ENCODE results near the gene ITM2B. TPM values are rescaled to one million over a fixed set of nuclear protein-coding genes. Genes with fewer than 3 reads are reported as not detected.
"Not testable (repeated sequence)": the region's sequence is repeated elsewhere in the genome, so short reads cannot be mapped to it uniquely, and the experiment has no call there.

ITM2B gene
- total and polyA plus RNA-seq, 4 donors: 114 to 379 (median 202) TPM

DNA sequence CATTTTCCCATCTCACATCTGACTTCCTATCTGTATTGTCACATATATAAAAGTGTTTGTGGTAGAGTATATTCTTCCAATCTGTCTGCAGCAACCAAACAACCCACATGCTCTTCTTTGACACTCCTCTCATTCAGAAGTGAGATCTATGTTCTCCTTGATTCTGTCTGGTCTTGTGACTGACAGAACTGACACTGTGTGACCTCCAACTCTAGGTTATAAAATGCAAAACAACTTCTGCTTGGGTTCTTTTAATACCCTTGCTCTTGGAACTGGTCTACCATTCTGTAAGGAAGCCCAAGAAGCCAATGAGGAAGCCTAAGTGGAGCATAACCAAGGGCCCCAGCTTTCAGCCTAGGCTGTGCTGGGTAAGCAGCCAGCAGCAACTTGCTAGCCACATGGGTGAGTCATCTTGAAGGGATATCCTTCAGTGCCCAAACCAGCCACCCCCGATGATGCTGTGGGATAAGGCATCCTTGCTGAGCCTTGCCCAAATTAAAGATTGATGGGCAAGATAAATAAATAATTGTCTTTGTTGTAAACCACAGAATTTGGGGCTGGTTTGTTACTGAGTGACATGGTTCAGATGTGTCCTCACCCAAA is 18.4 kb upstream of the ITM2B start:
- Histone ChIP-seq H3K9ac (ENCODE audit: low read depth in 1 of 2, low read length in 2 of 2) (no peak overlapping the region), H3K4me3 (ENCODE audit: low read depth in 1 of 3, low read length in 3 of 3) (no peak overlapping the region), H3K4me1 (ENCODE audit: control insufficient read depth in 4 of 4, insufficient read depth in 4 of 4, low read length in 3 of 4) (no peaks in the 10 kb centered on the region), H3K9me3 (ENCODE audit: control insufficient read depth in 4 of 4, low read length in 3 of 4) (no peaks in the 10 kb centered on the region), H3K27me3 (ENCODE audit: control insufficient read depth in 4 of 4, insufficient read depth in 4 of 4, low read length in 3 of 4) (no peaks in the 10 kb centered on the region), H3K36me3 (ENCODE audit: control insufficient read depth in 4 of 4, insufficient read depth in 3 of 4, low read depth in 1 of 4, low read length in 3 of 4) (no peaks in the 10 kb centered on the region), H3K27ac (ENCODE audit: low read depth in 1 of 2, low read length in 2 of 2) (no peak overlapping the region)
- TF ChIP-seq RXRA (IDR thresholded peaks at IDR 0.05) (no peak), GABPA (IDR thresholded peaks at IDR 0.05 in 1 of 2, conservative IDR thresholded peaks at IDR 0.05 in 1 of 2) (no peak), TAF1 (conservative IDR thresholded peaks at IDR 0.05) (no peak), FOXA1 (IDR thresholded peaks at IDR 0.05) (no peak), HNF4A (conservative IDR thresholded peaks at IDR 0.05) (no peak), RAD21 (IDR thresholded peaks at IDR 0.05) (no peak), FOXA2 (IDR thresholded peaks at IDR 0.05) (no peak), EGR1 (IDR thresholded peaks at IDR 0.05; ENCODE audit: low read depth in 2 of 2) (no peak), NR2F2 (IDR thresholded peaks at IDR 0.05) (no peak), JUND (IDR thresholded peaks at IDR 0.05) (no peak), YY1 (IDR thresholded peaks at IDR 0.05) (no peak), HNF4G (IDR thresholded peaks at IDR 0.05) (no peak)
- TF ChIP-seq, protein P1, sequence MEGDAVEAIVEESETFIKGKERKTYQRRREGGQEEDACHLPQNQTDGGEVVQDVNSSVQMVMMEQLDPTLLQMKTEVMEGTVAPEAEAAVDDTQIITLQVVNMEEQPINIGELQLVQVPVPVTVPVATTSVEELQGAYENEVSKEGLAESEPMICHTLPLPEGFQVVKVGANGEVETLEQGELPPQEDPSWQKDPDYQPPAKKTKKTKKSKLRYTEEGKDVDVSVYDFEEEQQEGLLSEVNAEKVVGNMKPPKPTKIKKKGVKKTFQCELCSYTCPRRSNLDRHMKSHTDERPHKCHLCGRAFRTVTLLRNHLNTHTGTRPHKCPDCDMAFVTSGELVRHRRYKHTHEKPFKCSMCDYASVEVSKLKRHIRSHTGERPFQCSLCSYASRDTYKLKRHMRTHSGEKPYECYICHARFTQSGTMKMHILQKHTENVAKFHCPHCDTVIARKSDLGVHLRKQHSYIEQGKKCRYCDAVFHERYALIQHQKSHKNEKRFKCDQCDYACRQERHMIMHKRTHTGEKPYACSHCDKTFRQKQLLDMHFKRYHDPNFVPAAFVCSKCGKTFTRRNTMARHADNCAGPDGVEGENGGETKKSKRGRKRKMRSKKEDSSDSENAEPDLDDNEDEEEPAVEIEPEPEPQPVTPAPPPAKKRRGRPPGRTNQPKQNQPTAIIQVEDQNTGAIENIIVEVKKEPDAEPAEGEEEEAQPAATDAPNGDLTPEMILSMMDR (IDR thresholded peaks at IDR 0.05; ENCODE audit: low read depth, low read length, missing input control): no peak
- TF ChIP-seq, protein P2, sequence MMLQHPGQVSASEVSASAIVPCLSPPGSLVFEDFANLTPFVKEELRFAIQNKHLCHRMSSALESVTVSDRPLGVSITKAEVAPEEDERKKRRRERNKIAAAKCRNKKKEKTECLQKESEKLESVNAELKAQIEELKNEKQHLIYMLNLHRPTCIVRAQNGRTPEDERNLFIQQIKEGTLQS (IDR thresholded peaks at IDR 0.05): no peak
- TF ChIP-seq, protein P3, sequence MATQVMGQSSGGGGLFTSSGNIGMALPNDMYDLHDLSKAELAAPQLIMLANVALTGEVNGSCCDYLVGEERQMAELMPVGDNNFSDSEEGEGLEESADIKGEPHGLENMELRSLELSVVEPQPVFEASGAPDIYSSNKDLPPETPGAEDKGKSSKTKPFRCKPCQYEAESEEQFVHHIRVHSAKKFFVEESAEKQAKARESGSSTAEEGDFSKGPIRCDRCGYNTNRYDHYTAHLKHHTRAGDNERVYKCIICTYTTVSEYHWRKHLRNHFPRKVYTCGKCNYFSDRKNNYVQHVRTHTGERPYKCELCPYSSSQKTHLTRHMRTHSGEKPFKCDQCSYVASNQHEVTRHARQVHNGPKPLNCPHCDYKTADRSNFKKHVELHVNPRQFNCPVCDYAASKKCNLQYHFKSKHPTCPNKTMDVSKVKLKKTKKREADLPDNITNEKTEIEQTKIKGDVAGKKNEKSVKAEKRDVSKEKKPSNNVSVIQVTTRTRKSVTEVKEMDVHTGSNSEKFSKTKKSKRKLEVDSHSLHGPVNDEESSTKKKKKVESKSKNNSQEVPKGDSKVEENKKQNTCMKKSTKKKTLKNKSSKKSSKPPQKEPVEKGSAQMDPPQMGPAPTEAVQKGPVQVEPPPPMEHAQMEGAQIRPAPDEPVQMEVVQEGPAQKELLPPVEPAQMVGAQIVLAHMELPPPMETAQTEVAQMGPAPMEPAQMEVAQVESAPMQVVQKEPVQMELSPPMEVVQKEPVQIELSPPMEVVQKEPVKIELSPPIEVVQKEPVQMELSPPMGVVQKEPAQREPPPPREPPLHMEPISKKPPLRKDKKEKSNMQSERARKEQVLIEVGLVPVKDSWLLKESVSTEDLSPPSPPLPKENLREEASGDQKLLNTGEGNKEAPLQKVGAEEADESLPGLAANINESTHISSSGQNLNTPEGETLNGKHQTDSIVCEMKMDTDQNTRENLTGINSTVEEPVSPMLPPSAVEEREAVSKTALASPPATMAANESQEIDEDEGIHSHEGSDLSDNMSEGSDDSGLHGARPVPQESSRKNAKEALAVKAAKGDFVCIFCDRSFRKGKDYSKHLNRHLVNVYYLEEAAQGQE (IDR thresholded peaks at IDR 0.05): no peak
- TF ChIP-seq, protein P4, sequence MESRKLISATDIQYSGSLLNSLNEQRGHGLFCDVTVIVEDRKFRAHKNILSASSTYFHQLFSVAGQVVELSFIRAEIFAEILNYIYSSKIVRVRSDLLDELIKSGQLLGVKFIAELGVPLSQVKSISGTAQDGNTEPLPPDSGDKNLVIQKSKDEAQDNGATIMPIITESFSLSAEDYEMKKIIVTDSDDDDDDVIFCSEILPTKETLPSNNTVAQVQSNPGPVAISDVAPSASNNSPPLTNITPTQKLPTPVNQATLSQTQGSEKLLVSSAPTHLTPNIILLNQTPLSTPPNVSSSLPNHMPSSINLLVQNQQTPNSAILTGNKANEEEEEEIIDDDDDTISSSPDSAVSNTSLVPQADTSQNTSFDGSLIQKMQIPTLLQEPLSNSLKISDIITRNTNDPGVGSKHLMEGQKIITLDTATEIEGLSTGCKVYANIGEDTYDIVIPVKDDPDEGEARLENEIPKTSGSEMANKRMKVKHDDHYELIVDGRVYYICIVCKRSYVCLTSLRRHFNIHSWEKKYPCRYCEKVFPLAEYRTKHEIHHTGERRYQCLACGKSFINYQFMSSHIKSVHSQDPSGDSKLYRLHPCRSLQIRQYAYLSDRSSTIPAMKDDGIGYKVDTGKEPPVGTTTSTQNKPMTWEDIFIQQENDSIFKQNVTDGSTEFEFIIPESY (IDR thresholded peaks at IDR 0.05): no peak
- DNase-seq (ENCODE audit: low spot score): no peak
- 88% methylated on average over 1 of the region's 1 CpG for WGBS

DNA sequence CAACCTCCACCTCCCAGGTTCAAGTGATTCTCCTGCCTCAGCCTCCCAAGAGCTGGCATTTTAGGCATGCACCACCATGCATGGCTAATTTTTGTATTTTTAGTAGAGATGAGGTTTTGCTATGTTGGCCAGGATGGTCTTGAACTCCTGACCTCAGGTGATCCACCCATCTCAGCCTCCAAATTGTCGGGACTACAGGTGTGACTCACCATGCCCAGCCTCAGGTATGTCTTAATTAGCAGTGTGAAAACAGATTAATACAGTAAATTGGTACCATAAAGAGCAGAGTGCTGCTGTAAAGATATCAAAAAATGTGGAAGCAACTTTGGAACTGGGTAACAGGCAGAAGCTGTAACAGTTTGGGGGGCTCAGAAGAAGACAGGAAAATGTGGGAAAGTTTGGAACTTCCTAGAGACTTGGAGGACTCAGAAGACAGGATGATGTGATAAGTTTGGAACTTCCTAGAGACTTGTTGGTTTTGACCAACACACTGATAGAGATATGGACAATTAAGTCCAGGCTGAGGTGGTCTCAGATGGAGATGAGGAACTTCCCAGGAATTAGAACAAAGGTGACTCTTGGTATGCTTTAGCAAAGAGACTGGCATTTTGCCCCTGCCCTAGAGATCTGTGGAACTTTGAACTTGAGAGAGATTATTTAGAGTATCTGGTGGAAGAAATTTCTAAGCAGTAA is 17.3 kb upstream of the ITM2B start:
- H3K4me1 ChIP-seq (ENCODE audit: control insufficient read depth in 4 of 4, insufficient read depth in 4 of 4, low read length in 3 of 4); H3K4me3 ChIP-seq (ENCODE audit: low read depth in 1 of 3, low read length in 3 of 3); H3K9me3 ChIP-seq (ENCODE audit: control insufficient read depth in 4 of 4, low read length in 3 of 4); H3K27me3 ChIP-seq (ENCODE audit: control insufficient read depth in 4 of 4, insufficient read depth in 4 of 4, low read length in 3 of 4); DNase-seq (ENCODE audit: low spot score); H3K36me3 ChIP-seq (ENCODE audit: control insufficient read depth in 4 of 4, insufficient read depth in 3 of 4, low read depth in 1 of 4, low read length in 3 of 4); H3K9ac ChIP-seq (ENCODE audit: low read depth in 1 of 2, low read length in 2 of 2); H3K27ac ChIP-seq (ENCODE audit: low read depth in 1 of 2, low read length in 2 of 2): not testable (repeated sequence)
- 81% methylated on average over 1 of the region's 1 CpG for WGBS
